Suprapubic skin (tissue), 4 donors: Measurements from ENCODE around the gene IFNG. TPM values are rescaled to one million over a fixed set of nuclear protein-coding genes. Genes with fewer than 3 reads are reported as not detected.

Source experiments
- DNase-seq, 2 donors: peaks; one replicate each; pipeline ENCODE4 v3.0.0-alpha.2; 2019; ENCODE audit warnings: low spot score in 2 of 2
- H3K27ac ChIP-seq: fragments of 200-600 bp; sonication (generic); one replicate; pipeline ENCODE4 v1.5.1; 2019
- H3K27me3 ChIP-seq: fragments of 200-600 bp; sonication (generic); one replicate; pipeline ENCODE4 v1.5.1; 2019
- H3K36me3 ChIP-seq: fragments of 200-600 bp; sonication (generic); one replicate; pipeline ENCODE4 v1.5.1; 2019
- H3K4me1 ChIP-seq: fragments of 200-600 bp; sonication (generic); one replicate; pipeline ENCODE4 v1.5.1; 2019
- H3K4me3 ChIP-seq: fragments of 200-600 bp; sonication (generic); one replicate; pipeline ENCODE4 v1.5.1; 2019; ENCODE audit warnings: mild to moderate bottlenecking
- H3K9me3 ChIP-seq: fragments of 200-600 bp; sonication (generic); one replicate; pipeline ENCODE4 v1.5.1; 2019
- CTCF ChIP-seq, 2 donors: fragments of 200-600 bp in 1 of 2; fragments of 450-650 bp in 1 of 2; sonication (generic) in 1 of 2; IDR thresholded peaks; one replicate each; pipeline ENCODE4 v1.5.1; 2016 to 2019; ENCODE audit warnings: antibody characterized with exemption in 2 of 2, mild to moderate bottlenecking in 1 of 2, moderate library complexity in 1 of 2
- EP300 ChIP-seq: sonication (generic); formaldehyde crosslinking; IDR thresholded peaks from one replicate; pipeline ENCODE4 v1.6.1; 2017; ENCODE audit warnings: antibody characterized with exemption
- POLR2A ChIP-seq, 2 donors: fragments of 450-650 bp; IDR thresholded peaks; one replicate each; pipeline ENCODE4 v1.6.1; 2017; ENCODE audit warnings: antibody characterized with exemption in 2 of 2, mild to moderate bottlenecking in 2 of 2, moderate library complexity in 2 of 2
- POLR2AphosphoS5 ChIP-seq, 3 donors: sonication (generic); formaldehyde crosslinking; IDR thresholded peaks; one replicate each; pipeline ENCODE4 v1.6.1; 2017; ENCODE audit warnings: antibody characterized with exemption in 3 of 3
- WGBS: methylation state at CpG from one replicate; pipeline ENCODE4 v1.1.5; 2018; 5-methylcytosine and 5-hydroxymethylcytosine counted together
- total RNA-seq, 4 donors: library from RNA; depleted of rRNA; stranded (reverse); fragments of >200 nt; gene quantifications; one replicate each; pipeline ENCODE4 v1.1.0, GENCODE V29; 2016

IFNG gene
- total RNA-seq, 4 donors from 2014 or later = not detected

- Histone ChIP-seq H3K27ac (no peak overlapping the region), H3K4me3 (no peak overlapping the region), H3K9me3 (no peaks in the 10 kb centered on the region), H3K27me3 (no peaks in the 10 kb centered on the region), H3K36me3 (no peaks in the 10 kb centered on the region), H3K4me1 (no peaks in the 10 kb centered on the region)
- no peak for DNase-seq
- TF ChIP-seq POLR2A (IDR thresholded peaks at IDR 0.05) (no peak), POLR2AphosphoS5 (IDR thresholded peaks at IDR 0.05) (no peak), EP300 (no peak), CTCF (IDR thresholded peaks at IDR 0.05) (no peak)
- 65% methylated on average over 3 of the region's 3 CpGs for WGBS
These were observed 37.2 kb downstream of the IFNG start for GRCh38 chr12:68122236-68122920.

- H3K36me3 ChIP-seq = no peaks in the 10 kb centered on the region
- no peak for DNase-seq
- H3K9me3 ChIP-seq = no peaks in the 10 kb centered on the region
- H3K27ac ChIP-seq = no peak overlapping the region
- no peaks in the 10 kb centered on the region for H3K27me3 ChIP-seq
- TF ChIP-seq EP300 (no peak), POLR2A (IDR thresholded peaks at IDR 0.05) (no peak)
- WGBS = 96% methylated on average over 1 of the region's 1 CpG
- H3K4me3 ChIP-seq = no peak overlapping the region
- H3K4me1 ChIP-seq = no peaks in the 10 kb centered on the region
These were observed 38.4 kb downstream of the IFNG start for GRCh38 chr12:68121143-68121542.

DNA sequence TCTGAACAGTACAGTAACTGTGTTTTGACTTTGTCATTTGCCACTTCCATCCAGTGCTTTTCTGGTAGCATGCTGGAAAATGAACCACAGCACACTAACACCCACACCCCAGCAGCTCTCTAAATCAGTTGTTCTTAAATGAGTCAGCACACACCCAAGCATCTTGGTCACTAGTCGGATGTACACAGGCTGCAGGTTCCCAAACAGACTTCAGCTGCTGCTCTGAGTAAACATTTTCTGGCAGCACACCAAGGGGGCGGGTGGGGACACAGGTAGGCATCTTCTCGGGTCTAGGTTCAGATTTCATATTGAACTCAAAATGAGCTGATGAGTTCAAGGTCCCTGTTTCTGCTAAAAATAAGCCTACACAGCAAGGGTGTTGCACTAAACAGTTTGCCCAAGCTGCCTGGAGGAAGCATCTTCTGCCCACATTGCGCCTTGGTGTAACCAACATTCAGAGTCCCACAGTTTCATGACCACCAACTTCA is 39.8 kb downstream of the IFNG start:
- no peak for TF ChIP-seq EP300
- TF ChIP-seq POLR2AphosphoS5 (IDR thresholded peaks at IDR 0.05) = no peak
- no peak for TF ChIP-seq CTCF (IDR thresholded peaks at IDR 0.05)
- no peak for TF ChIP-seq POLR2A (IDR thresholded peaks at IDR 0.05)

DNA sequence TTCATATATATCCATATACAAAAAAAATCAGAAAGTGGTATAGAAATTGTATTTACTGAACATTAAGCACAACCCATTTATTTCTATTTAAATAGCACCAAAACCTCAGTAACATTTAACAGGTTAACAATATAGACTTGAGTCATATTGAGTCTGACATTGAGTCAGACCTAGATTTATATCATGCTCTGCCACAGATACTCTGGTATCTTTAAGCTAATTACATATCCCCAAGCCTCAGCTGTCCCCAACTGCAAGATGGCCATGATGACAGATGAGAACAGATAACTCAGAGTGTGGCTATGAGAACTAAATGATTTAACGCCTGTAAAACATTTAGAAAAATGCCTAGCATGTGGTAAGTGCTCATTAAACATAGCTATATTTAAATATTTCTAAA is 40.3 kb downstream of the IFNG start:
- Histone ChIP-seq H3K4me3 (no peak overlapping the region), H3K27ac (no peak overlapping the region), H3K27me3 (no peaks in the 10 kb centered on the region), H3K4me1 (no peaks in the 10 kb centered on the region), H3K9me3 (no peaks in the 10 kb centered on the region), H3K36me3 (no peaks in the 10 kb centered on the region)
- no peak for TF ChIP-seq EP300
- no peak for TF ChIP-seq POLR2A (IDR thresholded peaks at IDR 0.05)
- no peak for TF ChIP-seq CTCF (IDR thresholded peaks at IDR 0.05)
- TF ChIP-seq POLR2AphosphoS5 (IDR thresholded peaks at IDR 0.05) = no peak
- 63% methylated on average over 1 of the region's 1 CpG for WGBS
- no peak for DNase-seq

More for the DNA sequence above, 39.8 kb downstream of the IFNG start:
- H3K27ac ChIP-seq = no peak overlapping the region
- H3K36me3 ChIP-seq = no peaks in the 10 kb centered on the region
- no peaks in the 10 kb centered on the region for H3K27me3 ChIP-seq
- no peaks in the 10 kb centered on the region for H3K4me1 ChIP-seq
- H3K9me3 ChIP-seq = no peaks in the 10 kb centered on the region
- no peak for DNase-seq
- no peak overlapping the region for H3K4me3 ChIP-seq
- WGBS = 65% methylated on average over 4 of the region's 4 CpGs

GRCh38 chr12:68118096-68118755 is 41.3 kb downstream of the IFNG start:
- no peak for TF ChIP-seq POLR2AphosphoS5 (IDR thresholded peaks at IDR 0.05)
- TF ChIP-seq CTCF (IDR thresholded peaks at IDR 0.05) = no peak
- Histone ChIP-seq H3K36me3 (no peaks in the 10 kb centered on the region), H3K4me3 (no peak overlapping the region), H3K9me3 (no peaks in the 10 kb centered on the region), H3K27me3 (no peaks in the 10 kb centered on the region), H3K27ac (no peak overlapping the region), H3K4me1 (no peaks in the 10 kb centered on the region)
- DNase-seq = no peak
- 81% methylated on average over 7 of the region's 7 CpGs for WGBS
